ENCODE measurements around the gene TSSK2. TPM values are rescaled to one million over a fixed set of nuclear protein-coding genes. Genes with fewer than 3 reads are reported as not detected.

TSSK2 gene
- total RNA-seq, 2 experiments from 2014 or later = not detected

- peaks cover 32% of the 10 kb centered on the region for H3K4me1 Mint-ChIP-seq
- ChIA-PET POLR2A (interaction anchor here (1.0 to 2.4 kb wide), 6 partner anchors 16 to 301 kb away, joined by 3 to 16 read pairs (median 4); partner anchors contain the start of genes CLTCL1, ESS2, HIRA and MRPL40), CTCF (interaction anchor here (0.8 to 2.5 kb wide), 11 partner anchors 12 to 450 kb away, joined by 3 to 12 read pairs (median 3); partner anchors contain the start of genes CLTCL1 and ESS2)
- H3K27me3 Mint-ChIP-seq = peaks cover 2% of the 10 kb centered on the region
- H3K4me3 Mint-ChIP-seq = peak overlapping the region; percentile 72
- no peaks in the 10 kb centered on the region for H3K9me3 Mint-ChIP-seq
- peak; percentile 63 for DNase-seq
- peak overlapping the region; percentile 21 for H3K27ac Mint-ChIP-seq
- H3K36me3 Mint-ChIP-seq (ENCODE audit: low read depth) = no peaks in the 10 kb centered on the region
Measured at GRCh38 chr22:19179497-19180048, 48.5 kb downstream of the TSSK2 start.

GRCh38 chr22:19180234-19180633, 49.1 kb downstream of the TSSK2 start:
- H3K27me3 Mint-ChIP-seq = peaks cover 2% of the 10 kb centered on the region

GRCh38 chr22:19180740-19181410, 49.8 kb downstream of the TSSK2 start:
- POLR2A ChIA-PET = interaction anchor here (2.1 kb wide), 1 partner anchor 37 kb away, joined by 8 read pairs; the partner anchor contains the start of gene ESS2
- CTCF ChIA-PET = no interaction called here
- DNase-seq = no peak
- Mint-ChIP-seq H3K4me1 (peaks cover 30% of the 10 kb centered on the region), H3K27ac (no peak overlapping the region), H3K27me3 (peaks cover 2% of the 10 kb centered on the region), H3K9me3 (no peaks in the 10 kb centered on the region), H3K4me3 (no peak overlapping the region), H3K36me3 (ENCODE audit: low read depth) (no peaks in the 10 kb centered on the region)

More at GRCh38 chr22:19180234-19180633, 49.1 kb downstream of the TSSK2 start:
- Mint-ChIP-seq H3K27ac (no peak overlapping the region), H3K4me1 (peaks cover 32% of the 10 kb centered on the region), H3K4me3 (no peak overlapping the region), H3K36me3 (ENCODE audit: low read depth) (no peaks in the 10 kb centered on the region), H3K9me3 (no peaks in the 10 kb centered on the region)
- CTCF ChIA-PET = interaction anchor here (1.1 to 2.5 kb wide), 3 partner anchors 36 to 450 kb away, joined by 3 to 12 read pairs (median 3); partner anchors contain the start of genes CLTCL1 and ESS2
- DNase-seq = no peak
- POLR2A ChIA-PET = interaction anchor here (1.0 to 2.4 kb wide), 2 partner anchors 15 to 36 kb away, joined by 3 to 16 read pairs; partner anchors contain the start of gene ESS2

- ChIA-PET CTCF (no interaction called here), POLR2A (interaction anchor here (2.1 kb wide), 1 partner anchor 38 kb away, joined by 8 read pairs; the partner anchor contains the start of gene ESS2)
- Mint-ChIP-seq H3K36me3 (ENCODE audit: low read depth) (no peaks in the 10 kb centered on the region), H3K27ac (no peak overlapping the region), H3K4me3 (no peak overlapping the region), H3K27me3 (peaks cover 2% of the 10 kb centered on the region), H3K4me1 (peaks cover 24% of the 10 kb centered on the region), H3K9me3 (no peaks in the 10 kb centered on the region)
- no peak for DNase-seq
Measured at GRCh38 chr22:19181786-19182471, 50.8 kb downstream of the TSSK2 start.

Other genes with a start within 250 kb of the TSSK2 start
- 1 to 10 TPM in 1 of 2 experiments, under 1 TPM in 1; 0.91 to 1.8 TPM for gene DGCR6, start 225.0 kb upstream of the TSSK2 start, total RNA-seq
- gene PRODH, start 195.0 kb upstream of the TSSK2 start, total RNA-seq = under 1 TPM; 0.25 to 0.35 TPM
- gene DGCR2, start 8.9 kb upstream of the TSSK2 start, total RNA-seq = 10 to 100 TPM; 29.7 to 30.8 TPM
- gene ESS2, start 13.3 kb downstream of the TSSK2 start, total RNA-seq = 10 to 100 TPM; 16.3 to 18.3 TPM
- gene GSC2, start 19.0 kb downstream of the TSSK2 start, total RNA-seq = not detected
- 10 to 100 TPM; 62.3 to 63.2 TPM for gene SLC25A1, start 47.4 kb downstream of the TSSK2 start, total RNA-seq
- gene CLTCL1, start 160.4 kb downstream of the TSSK2 start, total RNA-seq = 1 to 10 TPM in 1 of 2 experiments, under 1 TPM in 1; 0.93 to 1.1 TPM